GM23338 (cell line): ENCODE data around the gene RNF215.

Experiments
- CTCF ChIP-seq, 2 experiments: fragments of 200-600 bp in 1 of 2; sonication (generic) in 1 of 2; conservative IDR thresholded peaks; 2 replicates each; pipeline versions ENCODE4 v1.5.1 to v1.6.1; 2016 to 2017; ENCODE audit warnings: antibody characterized with exemption in 2 of 2, low read depth in 2 of 2, mild to moderate bottlenecking in 2 of 2, moderate library complexity in 1 of 2
- EZH2phosphoT487 ChIP-seq: fragments of 200-600 bp; sonication (generic); IDR thresholded peaks from one replicate; pipeline ENCODE4 v1.8.1; 2018; ENCODE audit warnings: antibody characterized with exemption; ENCODE audit not compliant: unreplicated experiment
- ZNF331 ChIP-seq: fragments of 250-450 bp; sonication (Bioruptor Pico); IDR thresholded peaks from 2 replicates; pipeline ENCODE4 v1.5.0; 2020; ENCODE audit warnings: low read depth, mild to moderate bottlenecking, moderate library complexity

GRCh38 chr22:30357650-30358215 is 29.5 kb downstream of the RNF215 start:
- no peak for TF ChIP-seq CTCF (conservative IDR thresholded peaks at IDR 0.05; ENCODE audit: low read depth in 2 of 2)
- TF ChIP-seq ZNF331 = no peak
- no peak for TF ChIP-seq EZH2phosphoT487
